Ishikawa (cell line): ENCODE data around the gene SH2D7.

ENCODE experiments used
- CEBPB ChIP-seq: IDR thresholded peaks from 2 replicates; pipeline ENCODE4 v1.6.1; 2012
- CREB1 ChIP-seq: IDR thresholded peaks from 2 replicates; pipeline ENCODE4 v1.6.1; 2012; ENCODE audit warnings: low read depth
- EGR1 ChIP-seq: IDR thresholded peaks from 2 replicates; pipeline ENCODE4 v1.6.1; 2012
- EP300 ChIP-seq: IDR thresholded peaks from 2 replicates; pipeline ENCODE4 v1.6.1; 2012; ENCODE audit warnings: borderline replicate concordance
- FOXM1 ChIP-seq: IDR thresholded peaks from 2 replicates; pipeline ENCODE4 v1.6.1; 2012; ENCODE audit warnings: low read depth, borderline replicate concordance
- NFIC ChIP-seq: IDR thresholded peaks from 2 replicates; pipeline ENCODE4 v1.6.1; 2012
- RAD21 ChIP-seq: IDR thresholded peaks from 2 replicates; pipeline ENCODE4 v1.6.1; 2012; ENCODE audit warnings: low read depth
- TAF1 ChIP-seq: IDR thresholded peaks from 2 replicates; pipeline ENCODE4 v1.6.1; 2012; ENCODE audit warnings: low read depth, mild to moderate bottlenecking
- TEAD4 ChIP-seq: IDR thresholded peaks from 2 replicates; pipeline ENCODE4 v1.6.1; 2012
- USF1 ChIP-seq: IDR thresholded peaks from 2 replicates; pipeline ENCODE4 v1.6.1; 2012
- YY1 ChIP-seq: IDR thresholded peaks from 2 replicates; pipeline ENCODE4 v1.6.1; 2012; ENCODE audit warnings: low read depth
- TF ChIP-seq, protein P1 (sequence below): IDR thresholded peaks from 2 replicates; pipeline ENCODE4 v1.6.1; 2012; ENCODE audit warnings: low read depth, mild to moderate bottlenecking
- TF ChIP-seq, protein P2 (sequence below): IDR thresholded peaks from 2 replicates; pipeline ENCODE4 v1.6.1; 2012

DNA sequence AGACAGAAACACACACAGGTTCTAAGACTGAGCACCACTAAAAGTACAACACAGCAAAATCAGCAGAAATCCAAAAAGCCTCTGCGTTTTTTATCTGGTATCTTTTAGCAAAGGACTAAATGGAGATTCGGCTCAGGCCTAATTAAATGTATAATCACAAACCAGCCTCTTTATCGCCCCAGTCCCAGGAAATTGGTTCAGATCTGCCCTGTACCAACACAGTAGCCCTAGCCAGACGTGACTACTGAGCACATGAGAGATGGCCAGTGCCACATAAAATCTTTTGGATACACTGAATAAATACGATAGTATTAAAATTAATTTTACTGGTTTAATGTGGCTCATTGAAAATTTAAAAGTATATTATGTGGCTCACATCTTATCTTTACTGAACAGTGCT, 34.6 kb upstream of the SH2D7 start:
- TF ChIP-seq NFIC (no peak), EGR1 (no peak), RAD21 (no peak), YY1 (no peak), EP300 (no peak), TAF1 (no peak), USF1 (no peak), TEAD4 (no peak), CREB1 (no peak), CEBPB (no peak), FOXM1 (no peak)
- TF ChIP-seq, protein P1, sequence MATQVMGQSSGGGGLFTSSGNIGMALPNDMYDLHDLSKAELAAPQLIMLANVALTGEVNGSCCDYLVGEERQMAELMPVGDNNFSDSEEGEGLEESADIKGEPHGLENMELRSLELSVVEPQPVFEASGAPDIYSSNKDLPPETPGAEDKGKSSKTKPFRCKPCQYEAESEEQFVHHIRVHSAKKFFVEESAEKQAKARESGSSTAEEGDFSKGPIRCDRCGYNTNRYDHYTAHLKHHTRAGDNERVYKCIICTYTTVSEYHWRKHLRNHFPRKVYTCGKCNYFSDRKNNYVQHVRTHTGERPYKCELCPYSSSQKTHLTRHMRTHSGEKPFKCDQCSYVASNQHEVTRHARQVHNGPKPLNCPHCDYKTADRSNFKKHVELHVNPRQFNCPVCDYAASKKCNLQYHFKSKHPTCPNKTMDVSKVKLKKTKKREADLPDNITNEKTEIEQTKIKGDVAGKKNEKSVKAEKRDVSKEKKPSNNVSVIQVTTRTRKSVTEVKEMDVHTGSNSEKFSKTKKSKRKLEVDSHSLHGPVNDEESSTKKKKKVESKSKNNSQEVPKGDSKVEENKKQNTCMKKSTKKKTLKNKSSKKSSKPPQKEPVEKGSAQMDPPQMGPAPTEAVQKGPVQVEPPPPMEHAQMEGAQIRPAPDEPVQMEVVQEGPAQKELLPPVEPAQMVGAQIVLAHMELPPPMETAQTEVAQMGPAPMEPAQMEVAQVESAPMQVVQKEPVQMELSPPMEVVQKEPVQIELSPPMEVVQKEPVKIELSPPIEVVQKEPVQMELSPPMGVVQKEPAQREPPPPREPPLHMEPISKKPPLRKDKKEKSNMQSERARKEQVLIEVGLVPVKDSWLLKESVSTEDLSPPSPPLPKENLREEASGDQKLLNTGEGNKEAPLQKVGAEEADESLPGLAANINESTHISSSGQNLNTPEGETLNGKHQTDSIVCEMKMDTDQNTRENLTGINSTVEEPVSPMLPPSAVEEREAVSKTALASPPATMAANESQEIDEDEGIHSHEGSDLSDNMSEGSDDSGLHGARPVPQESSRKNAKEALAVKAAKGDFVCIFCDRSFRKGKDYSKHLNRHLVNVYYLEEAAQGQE = no peak
- TF ChIP-seq, protein P2, sequence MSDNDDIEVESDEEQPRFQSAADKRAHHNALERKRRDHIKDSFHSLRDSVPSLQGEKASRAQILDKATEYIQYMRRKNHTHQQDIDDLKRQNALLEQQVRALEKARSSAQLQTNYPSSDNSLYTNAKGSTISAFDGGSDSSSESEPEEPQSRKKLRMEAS = no peak
